ENCODE data around the gene SFXN5. TPM values are rescaled to one million over a fixed set of nuclear protein-coding genes. Genes with fewer than 3 reads are reported as not detected.

The SFXN5 gene
- total RNA-seq, 2 experiments from 2014 or later = 11.9 to 13.3 TPM

DNA sequence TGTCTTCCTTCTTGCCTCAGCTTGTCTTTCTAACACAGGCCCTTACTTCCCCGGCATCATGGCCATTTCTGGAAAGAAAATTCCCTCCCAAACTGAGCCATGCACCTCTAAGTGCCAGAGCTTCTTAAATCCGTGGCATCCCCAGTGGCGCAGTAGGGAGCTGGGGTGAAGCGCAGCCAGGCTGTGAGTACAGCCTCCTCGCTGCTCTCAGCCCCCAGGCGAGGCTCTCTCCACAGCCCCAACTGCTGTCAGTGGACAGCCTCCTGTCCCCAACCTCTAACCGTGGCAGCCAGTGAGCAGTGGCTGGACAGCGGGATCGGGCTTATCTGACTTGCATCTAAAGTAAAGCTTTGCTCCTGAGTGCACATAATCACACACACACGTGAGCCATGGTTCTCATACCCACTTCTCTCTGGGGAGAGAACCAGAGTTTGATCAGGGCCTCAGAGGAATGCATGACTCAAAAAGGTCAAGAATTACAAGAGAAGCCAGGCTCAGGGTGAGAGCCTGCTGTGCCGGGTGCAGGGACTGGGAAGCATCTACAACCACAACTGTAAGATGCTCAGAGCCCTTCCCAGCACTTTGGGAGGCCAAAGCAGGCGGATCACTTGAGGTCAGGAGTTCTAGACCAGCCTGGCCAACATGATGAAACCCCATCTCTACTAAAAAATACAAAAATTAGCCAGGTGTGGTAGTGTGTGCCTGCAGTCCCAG lies 50.7 kb downstream of the SFXN5 start:
- Mint-ChIP-seq H3K27me3 (no peaks in the 10 kb centered on the region), H3K4me1 (no peaks in the 10 kb centered on the region), H3K36me3 (no peaks in the 10 kb centered on the region), H3K9me3 (no peaks in the 10 kb centered on the region), H3K4me3 (no peak overlapping the region), H3K27ac (no peak overlapping the region)
- ATAC-seq (ENCODE audit: low read depth) = no peak
- POLR2A ChIA-PET = no interaction called here
- DNase-seq = no peak

DNA sequence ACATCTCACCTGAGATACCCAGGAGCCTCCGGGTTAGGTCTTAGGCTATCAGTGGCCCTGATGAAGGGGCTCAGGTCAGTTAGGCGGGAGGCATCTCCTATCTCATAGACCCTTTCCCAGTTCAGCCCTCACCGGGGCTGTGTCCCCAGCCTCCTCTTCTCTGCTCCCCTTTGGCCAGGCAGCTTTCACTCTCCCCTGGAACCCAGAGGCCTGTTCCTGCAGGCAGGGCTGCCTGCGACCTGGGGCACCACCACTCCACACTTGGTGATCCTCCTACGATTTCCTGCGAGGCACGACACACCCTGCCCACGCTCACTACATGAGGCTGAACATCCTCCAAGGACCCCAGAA lies 51.2 kb downstream of the SFXN5 start:
- H3K4me3 Mint-ChIP-seq = no peak overlapping the region
- no peak overlapping the region for H3K27ac Mint-ChIP-seq
- POLR2A ChIA-PET = no interaction called here
- H3K36me3 Mint-ChIP-seq = no peaks in the 10 kb centered on the region
- H3K9me3 Mint-ChIP-seq = no peaks in the 10 kb centered on the region
- DNase-seq (no peak), ATAC-seq (ENCODE audit: low read depth) (no peak)
- H3K4me1 Mint-ChIP-seq = no peaks in the 10 kb centered on the region
- H3K27me3 Mint-ChIP-seq = no peaks in the 10 kb centered on the region

GRCh38 chr2:73018188-73018825 lies 53.2 kb downstream of the SFXN5 start:
- POLR2A ChIA-PET = no interaction called here
- Mint-ChIP-seq H3K4me3 (no peak overlapping the region), H3K4me1 (no peaks in the 10 kb centered on the region), H3K9me3 (no peaks in the 10 kb centered on the region), H3K27me3 (no peaks in the 10 kb centered on the region), H3K36me3 (no peaks in the 10 kb centered on the region), H3K27ac (no peak overlapping the region)
- no peak for DNase-seq
- no peak for ATAC-seq (ENCODE audit: low read depth)

DNA sequence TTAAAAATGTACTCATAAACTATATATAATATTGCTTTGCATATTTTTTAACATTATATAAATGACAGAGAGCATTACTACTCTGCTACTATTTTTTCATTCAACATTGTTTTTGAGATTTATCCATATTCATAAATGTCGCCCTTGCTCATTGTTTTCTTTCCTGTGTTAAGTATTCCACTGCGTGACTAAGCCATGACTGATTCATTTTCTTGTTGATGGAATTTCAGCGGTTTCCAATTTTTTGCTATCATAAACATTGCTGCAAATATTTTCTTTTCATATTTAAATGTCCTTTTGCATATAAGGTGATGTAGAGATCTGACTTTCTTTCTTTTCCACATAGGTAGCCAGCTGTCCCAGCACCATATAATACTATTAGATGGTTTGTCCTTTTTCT lies 57.6 kb downstream of the SFXN5 start:
- DNase-seq (no peak), ATAC-seq (ENCODE audit: low read depth) (no peak)
- H3K27ac Mint-ChIP-seq = no peak overlapping the region
- no peaks in the 10 kb centered on the region for H3K9me3 Mint-ChIP-seq
- H3K4me1 Mint-ChIP-seq = no peaks in the 10 kb centered on the region
- POLR2A ChIA-PET = no interaction called here
- no peaks in the 10 kb centered on the region for H3K36me3 Mint-ChIP-seq
- no peak overlapping the region for H3K4me3 Mint-ChIP-seq
- peaks cover 5% of the 10 kb centered on the region for H3K27me3 Mint-ChIP-seq

DNA sequence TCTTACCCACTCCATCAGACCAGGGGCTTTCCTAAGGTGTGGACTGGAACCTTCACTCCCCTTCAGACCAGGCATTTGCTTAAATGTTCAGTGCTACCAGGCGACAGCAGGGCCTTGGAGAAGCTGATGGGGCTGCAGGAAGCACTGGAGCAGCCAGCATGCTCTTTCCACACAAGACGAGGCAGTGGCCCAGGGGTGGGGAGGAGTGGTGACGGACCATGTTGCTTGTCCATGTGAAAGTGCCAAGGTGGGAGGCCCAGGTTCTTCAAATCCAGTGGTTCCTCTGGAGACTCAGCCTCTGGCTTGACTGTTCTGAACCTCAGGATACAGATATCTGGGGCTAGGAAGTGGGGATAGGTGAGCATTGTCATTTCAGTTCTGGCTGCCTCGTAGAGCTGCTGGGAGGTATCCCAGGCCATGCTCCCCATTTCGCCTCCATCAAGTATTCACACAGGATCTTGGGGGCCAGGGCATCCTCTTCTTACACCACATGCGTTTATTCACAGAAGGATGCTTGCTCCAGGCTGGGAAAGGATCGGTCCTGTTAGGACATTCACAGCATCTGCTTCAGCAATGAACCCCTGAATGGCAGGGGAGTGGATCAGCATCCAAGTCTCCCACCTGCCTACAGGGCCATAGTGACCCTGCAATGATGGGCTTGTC lies 62.2 kb downstream of the SFXN5 start:
- Mint-ChIP-seq H3K4me1 (no peaks in the 10 kb centered on the region), H3K4me3 (no peak overlapping the region), H3K27ac (no peak overlapping the region), H3K36me3 (no peaks in the 10 kb centered on the region), H3K9me3 (no peaks in the 10 kb centered on the region), H3K27me3 (peaks cover 5% of the 10 kb centered on the region)
- POLR2A ChIA-PET = no interaction called here
- DNase-seq = no peak
- ATAC-seq (ENCODE audit: low read depth) = no peak

DNA sequence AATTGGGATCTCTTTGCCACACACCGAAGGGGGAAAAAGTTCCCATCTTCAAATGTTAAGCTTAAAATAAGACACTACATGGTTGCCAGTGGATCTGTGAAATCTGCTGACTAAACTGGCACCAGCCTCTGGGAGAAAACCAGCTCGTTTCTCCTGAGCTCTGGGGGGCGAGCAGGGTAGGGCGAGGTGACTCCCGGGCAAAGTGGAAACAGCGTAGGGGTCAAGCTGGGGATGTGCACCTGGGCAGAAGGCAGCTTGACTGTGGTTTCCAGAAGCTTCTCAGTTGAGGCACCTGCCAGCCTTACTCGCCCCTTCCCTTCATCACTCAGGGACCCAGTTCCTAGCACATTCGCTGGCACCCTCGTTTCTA lies 62.8 kb downstream of the SFXN5 start:
- no peak overlapping the region for H3K4me3 Mint-ChIP-seq
- no peaks in the 10 kb centered on the region for H3K9me3 Mint-ChIP-seq
- no peak for DNase-seq
- ATAC-seq (ENCODE audit: low read depth) = no peak
- peaks cover 5% of the 10 kb centered on the region for H3K27me3 Mint-ChIP-seq
- H3K4me1 Mint-ChIP-seq = no peaks in the 10 kb centered on the region
- no peak overlapping the region for H3K27ac Mint-ChIP-seq
- H3K36me3 Mint-ChIP-seq = no peaks in the 10 kb centered on the region
- POLR2A ChIA-PET = no interaction called here

GRCh38 chr2:73007991-73008765 lies 63.3 kb downstream of the SFXN5 start:
- ATAC-seq (ENCODE audit: low read depth) (no peak), DNase-seq (no peak)
- POLR2A ChIA-PET = no interaction called here
- Mint-ChIP-seq H3K4me1 (no peaks in the 10 kb centered on the region), H3K4me3 (no peak overlapping the region), H3K36me3 (no peaks in the 10 kb centered on the region), H3K9me3 (no peaks in the 10 kb centered on the region), H3K27me3 (peaks cover 5% of the 10 kb centered on the region), H3K27ac (no peak overlapping the region)

- Mint-ChIP-seq H3K27me3 (peaks cover 5% of the 10 kb centered on the region), H3K27ac (no peak overlapping the region), H3K4me3 (no peak overlapping the region), H3K4me1 (no peaks in the 10 kb centered on the region), H3K9me3 (no peaks in the 10 kb centered on the region), H3K36me3 (no peaks in the 10 kb centered on the region)
- POLR2A ChIA-PET = no interaction called here
- no peak for DNase-seq
- ATAC-seq (ENCODE audit: low read depth) = no peak
Observed at GRCh38 chr2:73006969-73007710, 64.4 kb downstream of the SFXN5 start.

- Mint-ChIP-seq H3K4me3 (no peak overlapping the region), H3K4me1 (no peaks in the 10 kb centered on the region), H3K9me3 (no peaks in the 10 kb centered on the region), H3K27ac (no peak overlapping the region), H3K36me3 (no peaks in the 10 kb centered on the region), H3K27me3 (no peaks in the 10 kb centered on the region)
- POLR2A ChIA-PET = no interaction called here
- ATAC-seq (ENCODE audit: low read depth) (no peak), DNase-seq (no peak)
Observed at GRCh38 chr2:73004889-73005596, 66.5 kb downstream of the SFXN5 start.

GRCh38 chr2:73004466-73004865 lies 67.0 kb downstream of the SFXN5 start:
- Mint-ChIP-seq H3K4me1 (no peaks in the 10 kb centered on the region), H3K27ac (no peak overlapping the region), H3K36me3 (no peaks in the 10 kb centered on the region), H3K9me3 (no peaks in the 10 kb centered on the region), H3K4me3 (no peak overlapping the region), H3K27me3 (no peaks in the 10 kb centered on the region)
- no peak for DNase-seq
- POLR2A ChIA-PET = no interaction called here
- no peak for ATAC-seq (ENCODE audit: low read depth)

- POLR2A ChIA-PET = no interaction called here
- DNase-seq = no peak
- Mint-ChIP-seq H3K4me1 (no peaks in the 10 kb centered on the region), H3K27ac (no peak overlapping the region), H3K36me3 (no peaks in the 10 kb centered on the region), H3K27me3 (no peaks in the 10 kb centered on the region), H3K4me3 (no peak overlapping the region), H3K9me3 (no peaks in the 10 kb centered on the region)
- no peak for ATAC-seq (ENCODE audit: low read depth)
Observed at GRCh38 chr2:73003027-73003426, 68.5 kb downstream of the SFXN5 start.

DNA sequence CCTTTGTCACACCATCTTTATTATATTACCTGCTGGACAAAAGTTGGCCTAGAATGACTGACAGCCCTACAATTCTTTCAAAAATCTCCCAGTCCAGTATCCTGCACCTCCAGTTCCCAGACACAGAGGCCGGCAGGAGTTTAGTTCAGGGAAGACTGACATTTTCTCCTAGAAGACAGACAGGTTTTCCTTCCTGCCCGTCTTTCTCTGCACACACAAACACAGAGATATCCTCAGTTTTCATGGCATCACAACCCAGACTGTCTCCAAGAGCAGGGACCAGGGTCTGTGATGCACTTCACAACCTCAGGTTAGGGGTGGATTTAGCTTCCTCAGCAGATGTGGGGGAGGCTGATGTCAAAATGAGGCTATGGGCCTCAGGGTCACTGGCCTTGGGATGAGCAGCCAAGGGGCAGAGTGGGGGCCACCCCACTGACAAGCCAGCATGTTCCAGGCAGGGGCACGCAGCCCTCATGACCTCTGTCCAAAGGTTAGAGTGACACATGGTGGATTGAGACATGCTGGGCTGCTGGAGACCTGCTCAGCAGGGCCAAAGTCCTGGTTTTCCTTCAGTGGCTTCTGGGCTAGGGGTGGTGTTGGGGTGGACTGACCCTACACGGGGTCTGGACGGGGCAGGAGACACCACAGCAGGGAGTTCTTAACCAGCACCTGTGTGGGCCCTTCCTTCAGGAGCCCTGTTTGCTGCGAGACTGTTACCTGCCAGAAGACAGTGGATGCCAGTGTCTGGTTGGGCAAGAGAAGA lies 70.5 kb downstream of the SFXN5 start:
- POLR2A ChIA-PET = no interaction called here
- Mint-ChIP-seq H3K4me1 (no peaks in the 10 kb centered on the region), H3K36me3 (no peaks in the 10 kb centered on the region), H3K27me3 (no peaks in the 10 kb centered on the region), H3K27ac (no peak overlapping the region), H3K9me3 (no peaks in the 10 kb centered on the region), H3K4me3 (no peak overlapping the region)
- ATAC-seq (ENCODE audit: low read depth) = no peak
- DNase-seq = no peak
